Measurements from ENCODE around the gene OBP2B.

- TF ChIP-seq ZNF274 (IDR thresholded peaks at IDR 0.05; ENCODE audit: low read depth, low read length) (no peak), SUZ12 (IDR thresholded peaks at IDR 0.05; ENCODE audit: extremely low read depth, insufficient read depth, insufficient read length) (no peak), YY1 (IDR thresholded peaks at IDR 0.05; ENCODE audit: insufficient read depth, insufficient read length) (no peak)
These were observed 40.6 kb downstream of the OBP2B start for GRCh38 chr9:133168432-133168831.
